A375 (cell line): ENCODE data around the gene C11orf16. TPM values are rescaled to one million over a fixed set of nuclear protein-coding genes. Genes with fewer than 3 reads are reported as not detected.

Experiments
- small RNA-seq: library from RNA; depleted of rRNA; stranded (forward); fragments of <200 nt; gene quantifications from one replicate; pipeline ENCODE3, GENCODE V24; 2014
- total RNA-seq: library from RNA; depleted of rRNA; stranded (reverse); fragments of >200 nt; shearing (Covaris generic); gene quantifications from 2 replicates; pipeline ENCODE4 v1.2.3, GENCODE V29; 2014; rRNA removed

The C11orf16 gene, protein sequence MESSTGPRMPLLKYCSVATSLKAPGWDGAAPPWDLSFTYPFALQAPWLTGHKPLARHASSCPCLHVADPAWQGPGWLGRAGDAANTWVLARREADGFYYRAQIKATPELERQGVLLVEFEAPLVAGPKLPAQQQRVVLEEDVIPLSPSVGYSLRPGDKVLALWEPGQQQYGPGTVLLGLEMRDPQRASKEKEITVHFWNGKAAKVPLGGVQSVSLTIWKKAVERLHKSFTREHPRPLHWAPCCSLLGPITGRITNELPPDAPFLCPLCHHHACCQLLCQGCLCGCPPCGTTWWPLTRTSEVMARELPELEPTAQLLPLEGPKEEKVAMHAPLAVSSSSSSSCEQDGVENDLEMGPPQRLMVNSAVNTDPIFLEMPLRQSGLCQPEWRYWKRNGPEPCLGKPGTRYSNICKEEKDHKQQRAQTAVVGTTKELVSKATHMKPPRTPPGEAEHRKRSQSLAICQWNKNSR
- total RNA-seq: not detected in 2 replicates

DNA sequence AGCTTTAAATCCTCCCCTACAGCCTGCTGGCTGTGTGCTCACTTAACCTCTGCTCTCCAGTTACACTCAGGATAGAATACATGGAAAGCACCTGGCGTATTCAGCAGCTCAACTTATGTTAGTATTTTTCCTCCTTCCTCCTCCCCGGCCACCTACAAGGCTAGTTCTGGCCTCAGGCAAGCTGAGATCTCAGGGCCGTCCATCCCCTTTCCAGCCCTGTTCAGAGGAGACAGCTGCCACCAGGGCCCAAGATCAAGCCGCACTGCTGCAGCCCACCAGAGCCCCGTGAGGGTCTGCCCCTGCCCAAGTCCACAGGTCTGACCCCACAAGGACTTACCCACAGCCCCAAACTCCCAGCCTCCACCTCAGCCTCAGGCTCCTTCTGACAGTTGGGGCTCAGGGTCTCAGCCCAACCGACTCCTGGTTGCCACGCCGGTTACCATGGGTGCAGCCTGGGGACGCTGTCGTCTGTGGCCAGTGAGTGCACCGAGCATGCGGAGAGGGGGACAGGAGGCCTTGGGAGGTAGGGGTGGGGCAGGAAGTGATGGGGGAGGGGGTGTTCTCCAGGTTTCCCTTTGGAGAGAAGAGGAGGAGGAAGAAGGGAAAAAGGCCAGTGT is at the start of gene C11orf16:
Gene C11orf16 (minus strand): TSS at position 384 of the 617 bp plus-strand sequence. CDS start 639 bp downstream, outside the sequence.

DNA sequence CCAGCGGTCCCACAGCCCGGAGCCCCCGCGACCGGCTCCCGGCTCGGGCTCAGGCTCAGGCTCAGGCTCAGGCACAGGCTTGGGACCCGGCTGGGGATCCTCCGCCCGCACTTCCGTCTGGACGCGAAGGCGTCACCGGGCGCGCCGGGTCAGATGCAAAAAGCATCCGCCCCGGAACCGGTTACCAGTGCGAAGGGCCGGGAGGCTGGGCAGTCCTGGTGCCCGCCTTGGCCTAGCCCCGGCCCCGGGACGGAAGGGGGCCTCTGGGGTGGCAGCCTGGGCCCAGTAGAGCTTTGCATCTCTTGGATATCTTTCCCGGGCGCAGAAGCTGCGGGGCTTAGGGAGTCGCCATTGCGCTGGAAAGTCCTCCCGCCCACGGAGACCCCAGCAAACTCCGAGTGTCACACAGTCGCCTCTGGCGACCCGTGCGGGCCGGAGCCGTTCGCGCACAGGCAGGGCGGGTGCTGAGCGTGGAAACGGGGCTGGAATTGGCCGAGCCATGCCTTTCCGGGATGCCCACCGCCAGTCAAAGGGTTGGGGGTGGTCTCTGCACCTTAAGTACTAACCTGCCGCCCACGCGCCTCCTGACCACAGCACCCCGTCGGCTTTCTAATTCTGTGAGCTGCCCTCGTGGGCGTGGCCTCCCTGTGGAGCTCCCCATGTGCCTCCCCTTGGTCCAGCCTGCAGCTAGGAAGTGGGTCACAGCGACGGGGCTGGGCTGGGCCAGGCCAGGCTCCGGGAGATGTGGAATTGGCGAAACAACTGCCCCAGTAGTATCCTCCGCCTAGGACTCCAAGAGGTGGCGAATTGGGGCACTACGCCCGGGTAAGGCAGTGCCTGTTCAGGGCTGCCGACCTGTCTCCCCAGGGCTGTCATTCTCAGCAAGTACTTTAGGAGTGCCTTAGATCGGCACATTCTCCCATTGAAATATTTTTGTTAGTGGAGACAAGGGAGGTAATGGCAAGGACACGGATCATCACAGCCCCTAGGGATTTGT is 31.9 kb upstream of the C11orf16 start, which contains the start of gene TMEM9B:
Gene TMEM9B (minus strand): TSS at position 119 of the 997 bp plus-strand sequence. CDS start 129 bp downstream, outside the sequence.

DNA sequence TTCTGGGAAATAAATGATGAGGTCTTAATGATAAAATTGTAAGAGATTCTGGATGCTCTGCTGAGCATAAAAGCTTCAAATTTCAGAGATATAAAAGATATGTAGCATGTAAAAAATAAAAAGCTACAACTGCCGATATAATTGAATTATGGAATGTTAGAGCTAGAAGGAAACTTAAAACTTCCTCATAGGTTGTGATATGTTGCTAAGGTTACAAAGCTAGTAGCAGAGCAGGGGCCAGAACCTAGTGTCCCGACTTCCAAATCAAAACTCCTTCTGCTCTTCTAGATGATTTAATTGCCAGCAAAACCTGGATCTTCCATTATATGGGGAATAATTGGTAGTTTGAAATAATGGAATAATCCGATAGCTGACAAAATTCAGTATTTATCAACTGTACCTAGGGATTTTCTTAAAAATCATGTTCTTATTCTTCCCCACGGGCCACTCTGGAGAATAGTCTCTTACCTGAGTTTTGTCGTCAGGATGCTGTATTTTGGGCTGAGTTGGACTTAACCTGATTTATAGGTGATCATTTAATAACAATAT is 9.8 kb upstream of the C11orf16 start, which contains the start of gene ASCL3:
Gene ASCL3 (minus strand): TSS at position 499 of the 549 bp plus-strand sequence. CDS start 4,855 bp downstream, outside the sequence.

DNA sequence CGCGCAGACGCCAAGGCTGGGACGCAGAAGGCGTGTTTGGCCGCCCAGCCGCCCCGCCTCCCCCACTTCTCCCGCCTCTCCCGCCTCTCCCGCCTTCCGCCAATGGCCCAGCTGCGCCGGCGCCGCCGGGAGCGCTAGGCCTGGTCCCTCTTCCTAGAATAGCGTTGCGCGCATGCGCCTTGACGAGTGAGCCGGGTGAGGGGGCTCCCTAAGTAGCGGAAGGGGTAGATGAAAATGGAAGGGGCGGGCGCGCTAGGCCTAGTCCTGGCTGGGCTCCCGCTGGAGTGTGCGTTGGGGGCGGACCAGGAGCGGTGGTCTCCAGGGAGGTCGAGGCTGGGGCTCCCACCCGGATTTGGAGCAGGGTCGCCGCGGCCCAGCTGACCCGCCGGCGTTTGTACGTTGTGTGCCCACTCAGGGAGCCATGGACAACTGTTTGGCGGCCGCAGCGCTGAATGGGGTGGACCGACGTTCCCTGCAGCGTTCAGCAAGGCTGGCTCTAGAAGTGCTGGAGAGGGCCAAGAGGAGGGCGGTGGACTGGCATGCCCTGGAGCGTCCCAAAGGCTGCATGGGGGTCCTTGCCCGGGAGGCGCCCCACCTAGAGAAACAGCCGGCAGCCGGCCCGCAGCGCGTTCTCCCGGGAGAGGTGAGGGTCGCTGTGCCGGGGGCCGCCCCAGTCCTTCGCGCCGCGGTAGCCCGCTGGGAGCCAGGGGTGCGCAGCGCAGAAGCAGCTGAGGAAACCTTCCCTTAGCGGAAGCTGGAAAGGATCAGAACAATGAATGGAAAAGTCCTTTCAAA is 21.5 kb downstream of the C11orf16 start, which contains the start of gene AKIP1:
Gene AKIP1 (plus strand): TSS at position 161 of the 795 bp plus-strand sequence. CDS start 261 bp downstream, at position 422.

Small RNAs within 50 kb of the gene (small RNA-seq; reads per million reads assigned to genes)
- not detected for gene RF00019

Other genes with a start within 250 kb of the C11orf16 start
- gene AKIP1, start 21.8 kb downstream of the C11orf16 start, total RNA-seq: 28.4 and 33.1 TPM in 2 replicates
- gene ASCL3, start 10.1 kb upstream of the C11orf16 start, total RNA-seq: not detected in 2 replicates
- 14.2 and 20.0 TPM in 2 replicates for gene TMEM9B, start 31.5 kb upstream of the C11orf16 start, total RNA-seq
- 2.6 and 3.1 TPM in 2 replicates for gene NRIP3, start 71.1 kb upstream of the C11orf16 start, total RNA-seq
- not detected in 2 replicates for gene SCUBE2, start 158.7 kb upstream of the C11orf16 start, total RNA-seq